Colonic mucosa (tissue), 4 donors: ENCODE results near the gene TRAIP. TPM values are rescaled to one million over a fixed set of nuclear protein-coding genes. Genes with fewer than 3 reads are reported as not detected.

Experiments
- DNase-seq: peaks from one replicate; pipeline ENCODE4 v3.0.0-alpha.2; 2020
- H3K27ac ChIP-seq: fragments of 200-600 bp; one replicate; pipeline ENCODE4 v1.8.0; 2021
- H3K27me3 ChIP-seq: fragments of 200-600 bp; one replicate; pipeline ENCODE4 v1.8.0; 2021
- H3K36me3 ChIP-seq: fragments of 200-600 bp; one replicate; pipeline ENCODE4 v1.8.0; 2021
- H3K4me1 ChIP-seq: fragments of 200-600 bp; one replicate; pipeline ENCODE4 v1.8.0; 2021; ENCODE audit warnings: mild to moderate bottlenecking
- H3K4me3 ChIP-seq: fragments of 200-600 bp; one replicate; pipeline ENCODE4 v1.8.0; 2021
- H3K9ac ChIP-seq, 2 donors: one replicate each; pipeline ENCODE4 v1.7.0; 2013; ENCODE audit warnings: control low read depth in 2 of 2, low read depth in 2 of 2, low read length in 2 of 2
- H3K9me3 ChIP-seq: fragments of 200-600 bp; one replicate; pipeline ENCODE4 v1.8.0; 2021
- intact Hi-C: fragments of 100-400 bp; cut with DNase I; formaldehyde crosslinking; loops from one replicate; pipeline ENCODE4 v1.14.1; 2022
- total RNA-seq, 2 donors: library from RNA; stranded (reverse); fragmentation: NEBNext Ultra II Directional in 1 of 2; extraction: Animal tissue kit (Norgen Biotek cat#: 25700) in 1 of 2; gene quantifications; one replicate each; pipeline ENCODE4 v1.2.1, GENCODE V29; 2021
- TF ChIP-seq, protein P1 (sequence below): fragments of 200-600 bp; IDR thresholded peaks from one replicate; pipeline ENCODE4 v1.8.0; 2022; ENCODE audit warnings: antibody characterized with exemption, mild to moderate bottlenecking
- donor health status: healthy.
- donor health status: DM: no; HTN: no; CAD: no.
- donor health status: DM: no; HTN: no; CAD: no.

Gene TRAIP
- total RNA-seq, 2 donors from 2014 or later = 3.6 to 19.7 TPM

DNA sequence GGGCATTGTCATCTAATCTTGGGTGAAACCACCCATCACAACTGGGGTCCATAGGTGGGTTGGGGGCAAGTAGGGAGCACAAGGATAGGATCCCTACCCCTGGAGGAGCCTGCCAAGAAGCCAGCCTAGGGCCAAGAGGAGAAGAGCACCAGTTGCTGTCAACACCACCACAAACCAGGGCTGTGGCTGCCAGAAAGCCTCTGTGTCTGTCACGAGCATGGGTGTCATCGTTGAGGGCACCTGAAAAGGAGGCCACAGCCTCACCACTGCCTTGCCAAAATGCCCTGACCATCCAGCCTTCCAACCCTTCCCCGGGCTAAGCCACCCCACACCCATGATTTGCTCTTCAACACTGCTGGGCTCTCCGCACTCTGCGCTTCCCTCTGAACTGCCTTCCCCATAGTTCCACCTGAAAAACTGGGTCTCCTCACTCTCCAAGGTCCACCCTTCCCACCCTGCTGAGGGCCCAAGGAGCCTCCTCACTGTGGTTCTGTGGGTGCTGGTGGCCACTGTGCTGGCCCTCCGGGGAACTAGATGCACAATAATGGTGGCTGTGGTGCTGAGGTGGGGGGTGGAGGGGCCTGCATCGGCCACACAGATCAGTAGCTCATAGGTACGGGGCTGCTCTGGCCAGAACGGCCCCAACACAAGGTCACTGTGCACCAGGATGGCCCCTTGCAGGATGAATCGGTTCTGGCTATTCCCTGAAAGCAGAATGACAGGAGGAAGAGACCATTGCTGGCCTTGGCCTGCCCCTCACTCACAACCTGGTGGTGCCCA is 63.8 kb downstream of the TRAIP start:
- Histone ChIP-seq H3K4me3 (no peak overlapping the region), H3K27ac (no peak overlapping the region), H3K27me3 (no peaks in the 10 kb centered on the region), H3K36me3 (no peaks in the 10 kb centered on the region), H3K9ac (no peak overlapping the region), H3K9me3 (no peaks in the 10 kb centered on the region), H3K4me1 (no peaks in the 10 kb centered on the region)
- TF ChIP-seq, protein P1, sequence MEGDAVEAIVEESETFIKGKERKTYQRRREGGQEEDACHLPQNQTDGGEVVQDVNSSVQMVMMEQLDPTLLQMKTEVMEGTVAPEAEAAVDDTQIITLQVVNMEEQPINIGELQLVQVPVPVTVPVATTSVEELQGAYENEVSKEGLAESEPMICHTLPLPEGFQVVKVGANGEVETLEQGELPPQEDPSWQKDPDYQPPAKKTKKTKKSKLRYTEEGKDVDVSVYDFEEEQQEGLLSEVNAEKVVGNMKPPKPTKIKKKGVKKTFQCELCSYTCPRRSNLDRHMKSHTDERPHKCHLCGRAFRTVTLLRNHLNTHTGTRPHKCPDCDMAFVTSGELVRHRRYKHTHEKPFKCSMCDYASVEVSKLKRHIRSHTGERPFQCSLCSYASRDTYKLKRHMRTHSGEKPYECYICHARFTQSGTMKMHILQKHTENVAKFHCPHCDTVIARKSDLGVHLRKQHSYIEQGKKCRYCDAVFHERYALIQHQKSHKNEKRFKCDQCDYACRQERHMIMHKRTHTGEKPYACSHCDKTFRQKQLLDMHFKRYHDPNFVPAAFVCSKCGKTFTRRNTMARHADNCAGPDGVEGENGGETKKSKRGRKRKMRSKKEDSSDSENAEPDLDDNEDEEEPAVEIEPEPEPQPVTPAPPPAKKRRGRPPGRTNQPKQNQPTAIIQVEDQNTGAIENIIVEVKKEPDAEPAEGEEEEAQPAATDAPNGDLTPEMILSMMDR = no peak
- intact Hi-C loops = no loop called here
- DNase-seq = no peak

DNA sequence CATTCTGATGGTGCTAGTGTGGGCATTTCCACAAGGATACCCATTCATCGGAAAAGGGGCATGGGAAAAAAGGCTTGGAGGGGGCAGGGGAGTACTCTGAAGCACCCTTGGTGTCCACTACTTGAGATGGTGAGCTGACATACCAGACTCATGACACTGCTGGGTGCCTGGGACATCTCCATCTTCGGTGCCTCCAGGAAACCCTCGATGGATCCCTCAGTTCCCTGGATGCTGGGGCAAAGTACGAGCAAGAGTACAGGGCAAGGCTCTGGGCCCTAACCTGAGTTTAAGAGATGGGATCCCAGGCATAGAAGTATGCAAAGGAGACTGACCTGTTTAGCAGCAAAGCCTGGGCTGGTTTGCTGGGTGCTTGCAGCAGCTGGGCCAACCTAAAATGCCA is 64.8 kb downstream of the TRAIP start:
- DNase-seq = no peak
- TF ChIP-seq, protein P1 = no peak
- intact Hi-C loops = no loop called here

DNA sequence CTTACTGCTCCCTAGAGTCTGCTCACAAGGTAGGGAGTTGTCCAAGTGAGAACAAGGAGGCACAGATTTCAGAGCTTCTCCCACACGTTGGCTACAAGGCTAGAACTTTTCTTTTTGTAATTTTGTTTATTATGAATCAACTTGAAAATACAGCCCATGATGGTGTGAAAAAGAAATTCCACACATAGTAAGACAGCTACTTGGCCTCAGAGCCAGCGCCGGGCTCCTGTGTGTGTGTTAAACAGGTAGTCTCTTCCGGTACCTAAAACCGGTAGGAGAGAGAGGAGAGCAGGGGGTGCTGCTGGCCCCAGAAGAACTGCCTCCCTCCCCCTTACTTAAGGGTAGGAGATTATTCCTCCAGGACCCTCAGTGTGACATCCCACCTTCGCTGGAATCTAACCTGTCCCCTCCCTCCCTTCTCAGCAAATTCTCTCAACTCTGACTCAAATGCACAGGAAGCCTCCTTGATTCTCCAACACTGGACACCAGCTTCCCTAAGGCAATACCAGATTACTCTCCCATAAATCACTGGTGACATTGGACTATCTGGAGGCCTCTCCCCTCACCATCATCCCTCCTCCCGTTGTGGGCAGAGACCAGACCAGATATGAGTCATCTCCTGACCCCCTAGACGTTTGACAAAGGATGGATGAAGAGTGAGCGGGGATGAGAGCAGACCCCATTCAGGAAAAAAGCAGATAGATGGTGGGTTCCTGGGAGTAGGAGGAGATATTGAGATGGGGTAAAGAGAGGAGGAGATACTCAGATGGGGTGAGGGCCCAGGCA is 65.5 kb downstream of the TRAIP start:
- intact Hi-C loops = no loop called here

More for the DNA sequence above, 64.8 kb downstream of the TRAIP start:
- Histone ChIP-seq H3K27me3 (no peaks in the 10 kb centered on the region), H3K4me3 (no peak overlapping the region), H3K27ac (no peak overlapping the region), H3K9me3 (no peaks in the 10 kb centered on the region), H3K4me1 (no peaks in the 10 kb centered on the region), H3K36me3 (no peaks in the 10 kb centered on the region), H3K9ac (no peak overlapping the region)

DNA sequence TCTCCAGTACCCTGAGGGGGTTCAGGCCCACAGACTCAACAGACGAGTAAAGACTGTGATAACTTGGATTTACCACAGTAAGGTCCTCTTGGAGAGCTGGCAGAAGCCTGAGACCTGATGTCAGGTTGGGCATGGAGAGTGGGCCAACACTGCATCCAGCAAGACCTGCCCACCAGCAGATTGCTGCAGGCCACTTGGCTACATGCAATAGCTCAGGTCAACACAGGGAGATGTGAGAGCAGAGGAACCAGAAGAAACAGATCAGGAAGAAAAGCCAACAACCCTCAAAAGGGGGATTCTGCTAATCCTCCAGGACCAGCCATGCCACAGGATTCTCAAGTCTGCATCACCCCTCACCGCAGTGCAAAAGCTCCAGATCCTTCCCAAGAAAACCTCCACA is 68.3 kb downstream of the TRAIP start:
- H3K9ac ChIP-seq = no peak overlapping the region
- TF ChIP-seq, protein P1 = no peak
- intact Hi-C loops = no loop called here
- DNase-seq = no peak
- no peak overlapping the region for H3K27ac ChIP-seq
- H3K36me3 ChIP-seq = no peaks in the 10 kb centered on the region
- no peaks in the 10 kb centered on the region for H3K9me3 ChIP-seq
- H3K27me3 ChIP-seq = no peaks in the 10 kb centered on the region
- no peaks in the 10 kb centered on the region for H3K4me1 ChIP-seq
- H3K4me3 ChIP-seq = no peak overlapping the region

More for the DNA sequence above, 65.5 kb downstream of the TRAIP start:
- DNase-seq = no peak
- TF ChIP-seq, protein P1 = no peak
- Histone ChIP-seq H3K9ac (no peak overlapping the region), H3K9me3 (no peaks in the 10 kb centered on the region), H3K27me3 (no peaks in the 10 kb centered on the region), H3K36me3 (no peaks in the 10 kb centered on the region), H3K4me1 (no peaks in the 10 kb centered on the region), H3K4me3 (no peak overlapping the region), H3K27ac (no peak overlapping the region)

DNA sequence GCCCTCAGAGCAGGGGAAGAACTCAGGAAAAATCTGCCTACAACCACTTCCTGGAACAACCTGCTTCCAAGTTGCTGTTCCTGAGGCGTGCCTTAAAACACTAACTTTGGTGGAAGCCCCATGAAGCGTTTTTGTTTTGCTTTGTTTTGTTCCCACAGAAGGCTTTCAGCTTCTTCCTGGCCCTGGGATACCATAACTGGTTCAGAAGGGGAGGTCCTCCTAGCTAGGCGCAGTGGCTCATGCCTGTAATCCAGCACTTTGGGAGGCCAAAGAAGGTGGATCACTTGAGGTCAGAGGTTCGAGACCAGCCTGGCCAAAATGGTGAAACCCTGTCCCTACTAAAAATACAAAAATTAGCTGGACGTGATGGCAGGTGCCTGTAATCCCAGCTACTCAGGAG is 68.8 kb downstream of the TRAIP start:
- Histone ChIP-seq H3K27me3 (no peaks in the 10 kb centered on the region), H3K4me1 (no peaks in the 10 kb centered on the region), H3K9me3 (no peaks in the 10 kb centered on the region), H3K4me3 (no peak overlapping the region), H3K27ac (no peak overlapping the region), H3K9ac (no peak overlapping the region), H3K36me3 (no peaks in the 10 kb centered on the region)
- intact Hi-C loops = no loop called here
- TF ChIP-seq, protein P1 = no peak
- DNase-seq = no peak
